Measurements from ENCODE around the gene CLEC4D.
"Not testable (repeated sequence)": the region's sequence is repeated elsewhere in the genome, so short reads cannot be mapped to it uniquely, and the experiment has no call there.

Gene CLEC4D

DNA sequence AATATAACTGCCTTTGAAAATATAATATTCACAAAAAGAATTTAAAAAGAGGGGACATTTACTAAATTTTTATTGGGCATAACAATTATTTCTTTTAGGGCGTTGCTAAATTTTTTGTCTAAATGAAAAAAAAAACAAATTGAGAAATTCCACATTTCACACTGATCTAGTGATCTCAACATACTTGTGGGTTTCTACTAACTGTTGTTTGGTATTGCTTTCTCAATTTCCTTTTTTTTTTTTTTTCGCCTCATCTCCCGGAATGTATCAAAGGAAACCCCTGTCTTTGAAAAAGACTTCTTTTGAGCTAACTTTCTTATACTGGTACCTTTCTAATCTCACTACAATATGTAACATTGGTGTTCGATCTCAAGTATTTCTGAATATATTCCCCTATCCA, at the start of gene CLEC4D:
Gene CLEC4D (plus strand): TSS at position 248 of the 400 bp plus-strand sequence. CDS start 230 bp downstream, outside the sequence.
- DNase-seq: no peak

DNA sequence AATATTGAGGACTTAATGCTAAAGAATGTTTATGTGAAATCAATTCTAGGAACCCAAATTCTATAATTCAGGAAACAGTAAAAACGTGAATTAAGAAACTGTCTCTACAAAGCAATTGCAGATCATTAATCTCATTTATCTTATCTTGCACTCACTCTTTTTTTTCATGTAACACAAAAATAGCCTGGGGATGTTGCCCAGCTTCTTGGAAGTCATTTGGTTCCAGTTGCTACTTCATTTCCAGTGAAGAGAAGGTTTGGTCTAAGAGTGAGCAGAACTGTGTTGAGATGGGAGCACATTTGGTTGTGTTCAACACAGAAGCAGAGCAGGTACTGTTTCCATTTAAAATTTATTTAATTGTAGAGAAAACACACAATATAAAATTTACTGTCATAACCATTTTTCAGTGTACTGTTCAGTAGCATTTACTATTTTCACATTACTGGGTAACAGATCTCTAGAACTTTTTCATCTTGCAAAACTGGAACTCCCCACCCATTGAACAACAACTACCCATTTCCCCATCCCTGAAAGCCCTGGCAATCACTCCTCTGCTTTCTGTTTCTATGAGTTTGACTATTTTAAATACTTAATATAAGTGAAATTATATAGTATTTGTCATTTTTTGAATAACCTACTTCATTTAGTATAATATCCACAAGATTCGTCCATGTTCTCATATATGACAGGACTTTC, 47.9 kb upstream of the CLEC4D start:
- no peak for DNase-seq

DNA sequence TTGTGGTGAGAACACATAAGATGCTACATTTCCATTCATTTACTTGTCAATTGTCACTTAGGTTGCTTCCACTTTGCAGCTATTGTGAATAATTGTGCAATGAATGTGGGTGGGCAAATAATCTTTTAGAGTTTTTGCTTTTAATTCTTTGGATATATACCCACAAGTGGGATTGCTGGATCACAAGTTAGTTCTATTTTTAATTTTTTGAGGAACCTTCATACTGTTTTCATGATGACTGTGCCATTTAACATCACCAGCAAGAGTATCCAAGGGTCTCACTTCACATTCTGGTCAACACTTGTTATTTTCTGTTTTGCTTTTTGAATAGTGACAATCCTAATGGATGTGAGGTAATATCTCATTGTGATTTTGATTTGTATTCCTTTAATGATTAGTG, 47.1 kb upstream of the CLEC4D start:
- DNase-seq: no peak

DNA sequence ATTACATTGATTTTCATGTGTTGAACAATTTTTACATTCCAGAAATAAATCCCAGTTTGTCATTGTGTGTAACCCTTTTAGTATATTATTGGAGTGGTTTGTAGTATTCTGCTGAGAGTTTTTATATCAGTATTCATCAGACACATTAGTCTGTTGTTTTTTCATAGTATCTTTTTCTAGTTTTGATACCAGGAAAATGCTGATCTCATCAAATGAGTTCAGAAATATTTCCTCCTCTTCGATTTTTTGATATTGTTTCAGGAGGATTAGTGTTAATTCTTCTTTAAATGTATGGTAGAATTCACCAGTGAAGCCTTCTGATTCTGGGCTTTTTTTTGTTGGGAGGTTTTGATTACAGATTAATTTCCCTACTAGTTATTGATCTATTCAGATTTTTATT, 42.2 kb upstream of the CLEC4D start:
- no peak for DNase-seq

DNA sequence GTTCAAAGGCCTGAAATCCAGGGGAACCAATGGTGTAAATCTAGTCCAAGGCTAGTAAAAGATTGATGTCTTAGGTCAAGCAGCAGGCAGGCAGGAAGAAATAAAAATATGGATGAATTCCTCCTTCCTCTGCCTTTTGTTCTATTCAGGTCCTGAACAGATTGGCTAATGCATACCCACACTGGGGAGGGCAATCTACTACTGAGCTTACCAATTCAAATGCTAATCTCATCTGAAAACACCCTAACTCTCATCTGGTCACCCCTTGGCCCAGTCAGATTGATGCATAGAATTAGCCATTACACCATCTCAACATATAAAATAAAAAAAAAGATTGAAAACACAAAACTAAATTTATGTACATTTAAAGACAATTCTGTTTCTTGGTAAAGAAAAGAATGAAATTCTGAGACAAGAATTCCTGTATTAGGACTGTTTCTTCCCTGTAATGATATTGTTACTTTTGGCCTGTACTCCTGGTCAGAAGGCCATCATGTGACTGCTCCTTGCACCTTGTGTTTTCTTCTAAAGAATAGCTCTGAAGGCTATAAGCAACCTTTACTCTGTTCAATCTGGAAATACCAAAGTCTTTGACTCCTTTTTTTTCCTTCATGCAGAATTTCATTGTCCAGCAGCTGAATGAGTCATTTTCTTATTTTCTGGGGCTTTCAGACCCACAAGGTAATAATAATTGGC, 37.6 kb upstream of the CLEC4D start:
- no peak for DNase-seq

DNA sequence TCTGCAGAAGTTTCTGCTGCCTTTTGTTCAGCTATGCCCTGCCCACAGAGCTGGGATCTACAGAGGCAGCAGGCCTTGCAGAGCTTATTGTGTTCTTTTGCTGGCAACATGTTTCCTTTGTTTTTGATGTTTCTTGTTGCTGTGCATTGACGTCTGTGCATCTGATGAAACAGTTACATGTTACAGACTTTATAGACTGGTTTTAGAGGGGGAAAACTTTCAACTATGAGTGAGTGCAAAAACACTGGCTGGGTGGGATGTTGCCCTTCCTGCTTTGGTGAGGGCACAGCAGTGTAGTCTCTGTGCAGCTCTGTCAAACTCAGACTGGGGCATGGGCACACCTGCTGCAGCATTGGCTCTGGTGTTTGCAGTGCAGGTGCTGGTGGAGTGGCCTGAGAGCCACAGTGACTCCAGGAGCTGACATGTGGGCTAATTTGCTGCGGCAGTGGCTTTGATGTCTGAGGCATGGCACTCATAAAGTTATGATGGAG, 30.7 kb upstream of the CLEC4D start:
- DNase-seq: no peak

DNA sequence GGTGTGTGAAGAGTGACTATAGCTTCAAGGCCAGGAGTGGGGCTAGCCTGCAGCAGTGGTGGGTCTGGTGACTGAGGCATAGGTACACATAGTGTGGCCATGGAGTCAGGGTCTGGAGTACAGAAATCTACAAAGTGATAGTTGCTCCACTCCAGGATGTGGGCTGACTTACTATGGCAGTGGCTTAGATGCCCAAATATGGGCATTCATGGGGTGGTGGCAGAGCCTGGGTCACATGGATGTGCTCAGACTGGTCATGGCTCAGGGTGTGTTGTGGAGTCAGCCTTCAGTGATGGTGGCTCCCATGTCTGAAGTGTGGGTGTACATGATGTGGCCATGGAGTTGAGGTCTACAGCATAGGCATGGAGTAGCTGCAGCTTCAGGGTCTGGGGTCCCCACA, 30.2 kb upstream of the CLEC4D start:
- DNase-seq: no peak

DNA sequence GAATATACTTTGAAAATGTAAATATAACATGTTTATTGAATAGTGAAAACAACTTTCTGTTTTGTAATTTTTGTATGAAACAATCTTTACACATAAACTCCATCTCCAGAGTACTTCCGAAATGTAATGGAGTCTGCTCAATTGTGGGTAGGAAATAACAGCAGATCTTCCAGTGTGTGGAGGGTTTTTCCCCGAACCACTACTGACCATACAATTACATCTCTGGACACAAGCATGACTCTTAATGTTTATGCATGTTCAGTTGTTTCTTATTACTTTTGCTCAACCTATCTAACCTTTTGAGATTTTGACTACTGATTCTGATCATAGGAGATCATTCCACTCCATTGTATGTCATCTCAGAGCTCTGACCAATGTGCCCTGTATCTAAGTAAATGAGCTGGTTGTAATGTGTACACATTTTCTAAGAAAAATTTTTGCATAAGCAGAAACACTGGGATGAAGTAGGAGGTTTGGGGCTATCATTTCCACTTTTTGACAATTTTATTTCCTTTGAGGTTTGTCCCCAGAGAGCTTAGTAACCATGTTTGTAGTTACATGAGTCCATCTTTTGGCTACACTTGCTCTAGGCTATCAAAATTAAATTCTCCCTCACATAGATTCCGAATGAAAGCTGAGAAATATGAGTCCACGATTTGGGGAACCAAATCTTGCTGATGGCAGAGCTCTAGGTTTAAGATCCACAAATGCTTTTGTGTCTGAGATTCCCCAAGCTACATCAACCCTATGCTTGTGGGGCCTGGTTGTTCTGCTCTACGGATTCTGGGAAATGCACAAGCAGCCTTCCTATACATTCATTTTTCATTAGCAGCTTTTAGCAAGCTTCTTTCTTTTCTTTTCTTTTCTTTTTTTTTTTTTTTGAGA, 21.4 kb upstream of the CLEC4D start:
- DNase-seq: no peak

DNA sequence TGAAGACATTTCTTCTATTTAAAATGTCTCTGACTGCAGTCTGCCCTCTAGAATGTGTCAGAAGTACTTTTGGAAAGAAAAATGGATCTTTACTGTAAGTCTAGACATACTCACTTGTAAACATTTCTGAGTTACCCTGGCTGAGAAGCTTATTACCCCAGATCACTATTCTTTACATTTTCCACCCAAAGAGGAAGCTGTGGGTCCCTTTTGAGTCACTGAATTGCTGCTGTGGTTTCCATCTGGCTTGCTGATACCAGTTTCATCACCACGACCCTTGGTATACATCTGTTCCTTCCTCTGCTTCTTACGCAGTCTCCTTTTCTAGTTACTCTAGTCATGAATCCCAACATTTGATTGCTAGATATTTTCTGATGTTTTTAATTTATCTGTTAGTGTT, 20.2 kb upstream of the CLEC4D start:
- peak; percentile 15 for DNase-seq

DNA sequence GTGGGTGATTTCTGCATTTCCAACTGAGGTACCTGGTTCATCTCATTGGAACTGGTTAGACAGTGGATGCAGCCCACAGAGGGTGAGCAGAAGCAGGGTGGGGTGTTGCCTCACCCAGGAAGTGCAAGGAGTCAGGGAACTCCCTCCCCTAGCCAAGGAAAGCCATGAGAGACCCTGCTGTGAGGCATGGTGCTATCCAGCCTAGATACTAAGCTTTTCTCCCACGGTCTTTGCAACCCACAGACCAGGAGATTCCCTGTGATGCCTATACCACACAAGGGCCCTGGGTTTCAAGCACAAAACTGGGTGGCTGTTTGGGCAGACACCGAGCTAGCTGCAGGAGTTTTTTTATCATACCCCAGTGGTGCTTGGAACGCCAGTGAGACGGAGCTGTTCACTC, 17.6 kb upstream of the CLEC4D start:
- DNase-seq: not testable (repeated sequence)

DNA sequence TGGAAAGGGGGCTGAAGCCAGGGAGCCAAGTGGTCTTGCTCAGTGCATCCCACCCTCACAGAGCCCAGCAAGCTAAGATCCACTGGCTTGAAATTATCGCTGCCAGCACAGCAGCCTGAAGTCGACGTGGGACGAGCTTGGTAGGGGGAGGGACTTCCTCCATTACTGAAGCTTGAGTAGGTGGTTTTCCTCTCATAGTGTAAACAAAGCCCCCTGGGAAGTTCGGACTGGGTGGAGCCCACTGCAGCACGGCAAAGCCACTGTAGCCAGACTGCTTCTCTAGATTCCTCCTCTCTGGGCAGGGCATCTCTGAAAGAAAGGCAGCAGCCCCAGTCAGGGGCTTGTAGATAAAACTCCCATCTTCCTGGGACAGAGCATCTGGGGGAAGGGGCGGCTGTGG, 17.2 kb upstream of the CLEC4D start:
- DNase-seq: not testable (repeated sequence)

DNA sequence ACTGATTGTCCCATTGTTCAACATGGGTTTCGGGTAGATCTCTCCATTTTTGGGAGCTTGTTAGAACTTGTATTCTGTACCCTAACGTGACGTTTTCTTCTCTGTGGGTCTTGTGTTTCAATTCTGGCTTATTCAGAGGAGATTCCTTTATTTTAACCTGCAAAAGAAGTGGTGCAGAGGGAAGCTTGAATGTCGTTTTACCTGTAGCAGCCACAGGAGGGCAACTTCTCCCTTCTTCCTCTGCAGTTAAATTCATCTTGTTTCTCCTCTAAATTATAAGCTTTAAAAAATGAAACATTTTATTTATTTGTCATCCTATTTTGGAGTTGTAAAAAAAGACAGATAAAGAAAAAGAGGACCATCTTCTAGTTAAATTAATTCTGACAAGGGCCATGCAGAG, 13.7 kb upstream of the CLEC4D start:
- DNase-seq: no peak

DNA sequence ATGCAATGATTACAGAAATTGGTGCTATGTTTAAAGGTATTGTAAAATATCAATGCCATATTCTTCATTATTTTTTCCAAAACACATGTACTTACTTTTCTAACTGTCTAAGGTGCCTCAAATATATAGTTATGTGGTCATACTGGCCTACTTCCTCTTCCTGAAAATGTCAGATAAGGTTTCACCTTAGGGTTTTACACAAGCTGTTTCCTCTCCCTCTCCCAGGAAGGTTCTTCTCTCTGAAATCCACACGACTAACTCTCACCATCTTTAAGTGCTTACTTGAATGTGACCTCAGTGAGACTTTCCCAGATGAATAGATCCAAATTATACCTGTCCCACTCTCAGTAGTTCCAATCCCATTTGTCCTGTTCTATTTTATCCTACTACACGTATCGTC, 11.6 kb upstream of the CLEC4D start:
- DNase-seq: no peak

DNA sequence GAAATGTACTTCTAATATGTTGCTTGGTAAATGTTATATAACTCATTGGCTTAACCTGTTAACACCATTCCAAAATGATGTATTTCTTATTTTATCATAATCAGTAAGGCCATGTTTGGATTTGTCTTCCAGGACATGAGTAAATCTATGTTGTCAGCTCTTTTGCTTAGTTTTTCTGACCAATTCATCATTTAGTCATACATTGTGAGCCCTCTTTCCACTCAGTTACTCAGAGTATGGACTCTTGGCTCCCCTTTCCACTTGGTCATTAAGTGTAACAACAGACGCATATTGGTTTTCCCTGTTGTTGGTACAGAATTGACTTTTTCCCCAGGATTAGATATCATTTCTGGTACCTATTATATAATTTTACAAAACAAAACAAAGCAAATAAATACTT, 9.0 kb upstream of the CLEC4D start:
- no peak for DNase-seq

DNA sequence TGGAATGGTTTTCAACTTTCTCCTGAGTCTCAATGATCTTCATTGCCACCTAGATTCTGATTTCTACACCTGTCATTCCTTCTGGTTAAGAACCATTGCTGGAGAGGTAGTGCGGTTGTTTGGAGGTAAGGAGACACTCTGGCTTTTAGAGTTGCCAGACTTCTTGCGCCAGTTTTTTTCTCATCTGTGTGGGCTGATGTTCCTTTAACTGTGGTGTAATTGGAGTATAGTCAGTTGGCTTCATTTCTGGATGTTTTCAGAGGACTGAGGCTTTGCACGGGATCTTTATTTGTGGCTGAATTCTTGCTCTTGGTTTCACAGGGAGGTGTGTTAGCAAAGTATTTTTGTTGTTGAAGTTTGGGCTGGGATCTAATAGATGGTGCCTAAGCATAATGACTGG, 5.7 kb upstream of the CLEC4D start:
- DNase-seq: no peak

DNA sequence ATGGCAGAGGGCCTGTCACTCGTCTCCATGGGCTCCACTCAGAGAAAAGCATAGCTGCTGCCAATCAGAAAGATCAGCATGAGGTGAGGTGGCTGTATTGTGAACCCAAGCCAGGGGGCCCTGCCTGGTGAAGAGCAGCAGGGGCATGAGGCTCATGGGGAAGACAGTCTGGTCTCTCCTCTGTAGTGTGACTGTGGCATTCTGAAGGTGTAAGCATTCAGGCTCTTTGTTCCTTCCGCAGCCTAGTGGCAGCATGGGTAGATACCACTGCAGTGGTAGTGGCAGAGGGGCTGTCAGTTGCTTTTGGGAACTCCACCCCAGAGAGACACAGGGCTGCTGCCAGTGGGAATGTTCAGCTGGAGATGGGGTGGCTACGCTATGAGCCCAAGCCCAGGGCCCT, 5.1 kb upstream of the CLEC4D start:
- no peak for DNase-seq

DNA sequence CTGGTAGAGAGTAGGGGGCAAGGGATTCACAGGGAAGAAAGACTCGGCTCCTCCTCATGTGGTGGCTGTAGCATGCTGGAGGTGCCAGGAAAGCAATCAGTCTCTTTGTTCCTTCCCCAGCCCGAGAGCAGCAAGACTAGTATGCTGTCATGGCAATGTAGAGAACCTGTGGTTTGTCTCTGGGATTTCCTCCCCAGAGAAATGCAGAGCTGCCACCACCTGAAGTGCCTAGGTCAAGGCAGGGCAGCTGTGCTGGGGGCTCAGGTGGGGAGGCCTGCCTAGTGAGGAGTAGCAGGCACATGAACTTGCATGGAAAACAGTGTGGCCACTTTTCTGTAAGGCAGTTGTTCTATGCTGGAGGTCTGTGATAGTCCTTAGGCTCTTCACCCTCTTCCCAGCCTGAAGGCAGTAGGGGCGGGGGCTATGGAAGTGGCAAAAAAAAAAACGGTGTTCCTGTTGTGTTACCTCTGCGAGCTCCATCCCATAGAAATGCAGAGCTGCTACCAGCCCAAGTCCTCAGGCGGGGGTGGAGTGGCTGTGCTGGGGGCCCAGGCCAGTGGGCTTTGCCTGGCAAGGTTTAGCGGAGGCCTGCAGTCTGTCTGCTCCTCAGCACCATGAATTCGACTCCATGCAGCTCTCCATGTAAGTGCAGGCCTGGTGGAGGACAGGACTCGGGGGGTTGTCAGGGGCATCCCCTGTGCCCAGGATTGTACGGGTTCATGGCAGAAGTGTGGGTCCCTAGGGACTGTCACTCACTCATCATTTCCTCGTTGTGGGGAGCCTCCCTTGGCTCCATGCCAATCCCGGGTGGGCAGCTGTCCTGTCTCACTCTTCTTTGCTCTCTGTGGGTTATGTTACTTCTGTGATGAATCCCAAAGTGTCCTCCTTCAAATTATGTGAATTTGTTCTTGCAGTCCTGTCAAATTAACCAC, 4.1 kb upstream of the CLEC4D start:
- DNase-seq: no peak

DNA sequence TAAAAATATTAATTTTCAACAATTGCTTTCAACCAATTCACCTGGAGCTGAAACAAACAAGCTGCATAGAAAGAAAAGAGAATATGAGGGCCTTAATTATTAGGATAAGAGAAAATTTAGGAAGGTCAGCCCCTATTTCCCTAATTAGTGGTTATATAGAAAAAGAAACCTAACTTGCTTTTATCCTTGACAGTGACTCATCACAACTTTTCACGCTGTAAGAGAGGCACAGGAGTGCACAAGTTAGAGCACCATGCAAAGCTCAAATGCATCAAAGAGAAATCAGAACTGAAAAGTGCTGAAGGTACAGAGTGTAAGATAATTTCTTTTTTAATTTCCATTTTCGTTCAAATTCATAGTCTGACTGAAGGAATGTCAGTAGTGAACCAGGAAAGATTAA, 4.7 kb downstream of the CLEC4D start:
- no peak for DNase-seq

DNA sequence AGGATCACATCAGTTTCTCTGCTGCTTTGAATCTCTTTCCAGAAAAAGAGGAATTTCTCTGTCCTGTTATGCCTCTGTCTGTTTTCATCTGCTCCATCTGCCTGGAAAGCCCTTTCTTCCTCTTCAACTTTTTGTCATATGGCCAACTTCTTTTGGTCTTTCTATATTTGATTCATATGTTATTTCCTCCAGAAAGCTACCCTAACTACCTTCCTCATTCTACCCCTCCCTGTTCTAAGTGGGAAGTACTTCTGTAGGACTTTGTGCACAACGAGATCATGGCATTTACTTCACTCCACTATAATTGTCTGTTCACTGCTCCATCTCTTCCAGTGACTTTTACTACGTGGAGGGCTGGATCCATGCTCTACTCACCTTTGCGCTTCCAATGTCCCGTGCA, 5.9 kb downstream of the CLEC4D start:
- no peak for DNase-seq

DNA sequence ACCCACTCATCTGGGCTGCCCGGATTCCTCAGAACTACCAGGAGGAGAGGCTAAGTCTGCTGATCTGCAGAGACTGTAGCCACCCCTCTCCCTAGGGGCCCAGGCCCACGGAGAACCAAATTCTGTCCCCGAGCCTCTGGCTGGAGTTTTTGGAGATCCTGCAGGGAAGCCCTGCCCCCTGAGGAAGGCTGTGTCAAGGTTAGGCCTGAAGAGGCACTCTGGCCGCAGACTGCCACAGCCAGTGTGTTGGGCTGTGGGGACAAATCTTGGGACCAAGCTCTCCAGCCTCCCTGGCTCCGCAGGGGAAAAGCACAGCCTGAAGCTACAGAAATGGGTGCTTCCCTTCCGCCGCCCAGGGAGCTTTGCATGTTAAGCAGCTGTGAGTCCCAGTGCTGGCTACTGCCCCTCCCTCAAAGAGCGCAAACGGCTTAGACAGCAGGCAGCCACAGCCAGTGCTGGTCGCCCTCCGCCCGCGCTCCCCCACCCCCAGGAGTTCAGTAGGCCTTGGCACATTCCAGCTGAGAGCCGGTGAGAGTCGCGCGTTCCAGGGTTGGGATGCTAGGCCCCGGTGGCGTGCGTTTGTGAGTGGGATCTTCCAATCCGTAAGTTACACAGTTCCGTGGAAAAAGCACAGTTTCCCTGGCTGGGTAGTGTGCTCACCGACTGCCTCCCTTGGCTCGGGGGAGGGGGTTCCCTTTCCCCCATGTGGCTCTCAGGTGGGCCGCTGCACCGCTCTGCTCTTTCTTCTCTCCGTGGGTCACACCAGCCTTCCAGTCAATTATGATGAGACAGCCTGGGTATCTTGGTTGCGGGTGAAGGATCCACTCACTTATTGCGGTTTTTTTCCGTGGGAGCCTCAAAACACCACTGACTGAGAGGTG, 14.2 kb downstream of the CLEC4D start:
- DNase-seq: no peak

DNA sequence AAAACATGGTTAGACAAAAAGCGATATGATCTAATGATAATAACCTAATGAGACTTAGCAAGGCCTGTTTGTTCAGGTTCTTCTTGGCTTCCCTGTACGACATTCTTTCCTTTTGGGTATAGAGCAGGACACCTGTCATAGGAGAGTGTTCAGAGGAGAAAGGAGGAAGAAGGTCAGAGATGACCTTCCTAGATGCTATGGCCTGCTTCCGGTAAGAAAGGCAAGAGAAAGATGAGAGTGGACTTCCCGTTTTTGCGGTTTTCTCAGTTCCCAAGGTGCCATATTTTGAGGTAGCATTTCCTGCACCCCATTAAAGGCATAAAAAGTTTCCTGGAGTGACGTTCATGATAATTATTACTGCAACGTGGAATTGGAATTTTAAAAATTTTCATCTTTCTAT, 18.7 kb downstream of the CLEC4D start:
- DNase-seq: no peak

Measured in stimulated activated naive CD4-positive, alpha-beta T cell treated with Interleukin-2 at 50 U/mL for 16 hours (primary cell).